CD4-positive, alpha-beta T cell (primary cell): Measurements from ENCODE around the gene CDC42EP4. TPM values are rescaled to one million over a fixed set of nuclear protein-coding genes. Genes with fewer than 3 reads are reported as not detected.

Experiments used
- ATAC-seq: fragments of 200-7000 bp; cut with Tn5 transposase; one replicate; pipeline ENCODE4 v1.10.0; 2022; ENCODE audit warnings: mild to moderate bottlenecking; ENCODE audit not compliant: poor library complexity
- CTCF ChIA-PET: fragments of 350-600 bp; sonication (Branson Sonifier 250); formaldehyde crosslinking; loops from one replicate; lab custom pipeline; 2021; ENCODE audit warnings: antibody characterized with exemption, inconsistent platforms; lab: Charles Lee
- POLR2A ChIA-PET: fragments of 350-600 bp; sonication (Branson Sonifier 250); formaldehyde crosslinking; loops from one replicate; lab custom pipeline; 2021; ENCODE audit warnings: antibody characterized with exemption, inconsistent platforms; lab: Charles Lee
- DNase-seq, 14 experiments: peaks; one replicate each; pipeline ENCODE4 v3.0.0-alpha.2; 2013 to 2020; ENCODE audit warnings: mixed read lengths in 2 of 14
- H3K27ac ChIP-seq, 2 donors: one replicate each; pipeline versions ENCODE4 v1.5.1 to v1.7.0; 2013; ENCODE audit warnings: low read length in 2 of 2, low read depth in 1 of 2, mild to moderate bottlenecking in 1 of 2
- H3K27me3 ChIP-seq, 2 experiments: 1 replicate in 1 of 2; 2 replicates in 1 of 2; pipeline versions ENCODE4 v1.6.1 to v1.7.0; 2013; ENCODE audit warnings: low read length in 2 of 2, control low read depth in 1 of 2, mild to moderate bottlenecking in 1 of 2, moderate library complexity in 1 of 2; ENCODE audit not compliant: insufficient read depth in 2 of 2, control insufficient read depth in 1 of 2
- H3K36me3 ChIP-seq: one replicate; pipeline ENCODE4 v1.6.1; 2013; ENCODE audit warnings: low read length, control low read depth; ENCODE audit not compliant: insufficient read depth
- H3K4me1 ChIP-seq: one replicate; pipeline ENCODE4 v1.6.1; 2013; ENCODE audit warnings: low read length, control low read depth; ENCODE audit not compliant: insufficient read depth
- H3K4me3 ChIP-seq: one replicate; pipeline ENCODE4 v1.5.1; 2013; ENCODE audit warnings: mild to moderate bottlenecking, low read length, moderate library complexity
- H3K9me3 ChIP-seq, 2 experiments: 1 replicate in 1 of 2; 2 replicates in 1 of 2; pipeline versions ENCODE4 v1.6.1 to v1.7.0; 2013; ENCODE audit warnings: low read length in 2 of 2, mild to moderate bottlenecking in 2 of 2, control low read depth in 1 of 2, moderate library complexity in 1 of 2; ENCODE audit not compliant: control insufficient read depth in 1 of 2, insufficient read depth in 1 of 2
- H3K27ac Mint-ChIP-seq: one replicate; pipeline ENCODE4 v1.8.0; 2020; ENCODE audit warnings: mixed read lengths
- H3K27me3 Mint-ChIP-seq: one replicate; pipeline ENCODE4 v1.8.0; 2021; ENCODE audit warnings: mixed read lengths
- H3K36me3 Mint-ChIP-seq: one replicate; pipeline ENCODE4 v1.8.0; 2021; ENCODE audit warnings: low read depth, mixed read lengths
- H3K4me1 Mint-ChIP-seq: one replicate; pipeline ENCODE4 v1.8.0; 2021; ENCODE audit warnings: low read depth, mixed read lengths
- H3K4me3 Mint-ChIP-seq: one replicate; pipeline ENCODE4 v1.8.0; 2020; ENCODE audit warnings: mild to moderate bottlenecking, mixed read lengths
- H3K9me3 Mint-ChIP-seq: one replicate; pipeline ENCODE4 v1.8.0; 2020; ENCODE audit warnings: mixed read lengths
- CTCF ChIP-seq: fragments of 200-600 bp; IDR thresholded peaks from one replicate; pipeline ENCODE4 v1.8.0; 2022; ENCODE audit warnings: antibody characterized with exemption, mild to moderate bottlenecking
- intact Hi-C, 2 experiments: fragments of 100-400 bp; cut with DNase I in 1 of 2; cut with micrococcal nuclease in 1 of 2; formaldehyde crosslinking; loops; one replicate each; pipeline versions ENCODE4 v1.15.1 to v1.9.0; 2023 to 2025; cut with DNase I, micrococcal nuclease
- total RNA-seq, 174 experiments: library from RNA in 2 of 174; stranded (reverse) in 2 of 174; gene quantifications; one replicate each; pipeline ENCODE4 v1.2.3 and lab custom pipeline; 2021 to 2026

CDC42EP4 gene
- total RNA-seq, 2 experiments from 2014 or later: 2.9 to 3.5 TPM

DNA sequence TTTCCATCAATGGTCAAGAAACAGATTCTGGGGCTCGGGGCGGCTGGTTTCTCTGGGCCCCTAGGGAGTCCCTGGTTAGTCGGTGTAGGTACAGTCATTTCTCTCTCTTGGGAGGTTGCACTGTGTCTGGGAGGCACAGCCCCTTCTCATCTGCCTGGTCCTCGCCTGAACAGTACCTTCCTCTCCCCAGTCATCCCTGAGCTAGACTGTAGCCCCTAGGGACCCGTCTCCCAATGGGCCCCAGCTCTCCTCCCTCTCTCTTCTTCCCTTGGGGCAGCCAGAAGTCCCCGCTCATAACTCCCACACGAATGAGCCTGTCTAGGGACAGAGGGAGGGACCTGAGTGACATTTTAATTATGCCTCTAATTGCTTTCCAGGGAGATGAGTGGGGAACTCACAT lies 29.9 kb downstream of the CDC42EP4 start:
- no peaks in the 10 kb centered on the region for H3K27me3 Mint-ChIP-seq
- Histone ChIP-seq H3K27me3 (peaks cover 0 to 2% of the 10 kb centered on the region in 2 experiments), H3K4me1 (no peaks in the 10 kb centered on the region), H3K27ac (no peak overlapping the region), H3K9me3 (no peaks in the 10 kb centered on the region), H3K36me3 (no peaks in the 10 kb centered on the region), H3K4me3 (no peak overlapping the region)
- H3K27ac Mint-ChIP-seq: no peak overlapping the region
- ChIA-PET POLR2A (no interaction called here), CTCF (no interaction called here)
- no peaks in the 10 kb centered on the region for H3K9me3 Mint-ChIP-seq
- DNase-seq: no peak
- no peaks in the 10 kb centered on the region for H3K4me1 Mint-ChIP-seq
- TF ChIP-seq CTCF: no peak
- no peaks in the 10 kb centered on the region for H3K36me3 Mint-ChIP-seq
- intact Hi-C loops: no loop called here
- no peak for ATAC-seq
- H3K4me3 Mint-ChIP-seq: no peak overlapping the region

DNA sequence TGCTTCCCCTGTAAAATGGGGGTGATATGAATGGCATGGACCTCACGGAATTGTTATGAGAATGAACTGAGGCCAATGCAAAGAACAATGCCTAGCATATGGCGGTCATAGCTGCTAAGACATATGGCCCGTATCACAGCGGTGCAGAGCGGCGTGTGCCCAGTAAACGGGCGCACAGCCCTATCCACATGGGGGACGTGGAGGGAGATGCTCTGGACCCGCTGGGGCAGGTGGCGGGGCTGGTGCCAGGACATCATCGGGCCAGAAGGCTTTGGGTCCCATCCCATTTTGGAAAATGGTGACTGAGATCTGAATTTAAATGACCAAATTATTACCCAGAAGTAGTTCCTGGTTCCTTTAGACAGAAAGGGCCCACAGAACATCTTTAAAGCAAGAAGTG lies 31.6 kb downstream of the CDC42EP4 start:
- intact Hi-C loops: no loop called here
- Histone ChIP-seq H3K27me3 (peaks cover 0 to 2% of the 10 kb centered on the region in 2 experiments), H3K27ac (no peak overlapping the region), H3K36me3 (no peaks in the 10 kb centered on the region), H3K4me1 (no peaks in the 10 kb centered on the region), H3K9me3 (no peaks in the 10 kb centered on the region), H3K4me3 (no peak overlapping the region)
- ATAC-seq (no peak), DNase-seq (no peak)
- no peak for TF ChIP-seq CTCF
- ChIA-PET CTCF (no interaction called here), POLR2A (no interaction called here)
- Mint-ChIP-seq H3K27ac (no peak overlapping the region), H3K9me3 (no peaks in the 10 kb centered on the region), H3K4me1 (no peaks in the 10 kb centered on the region), H3K27me3 (no peaks in the 10 kb centered on the region), H3K36me3 (no peaks in the 10 kb centered on the region), H3K4me3 (no peak overlapping the region)

- Mint-ChIP-seq H3K4me1 (no peaks in the 10 kb centered on the region), H3K27ac (no peak overlapping the region)
Observed at GRCh38 chr17:73279704-73280103, 32.1 kb downstream of the CDC42EP4 start.

More at GRCh38 chr17:73279704-73280103, 32.1 kb downstream of the CDC42EP4 start:
- no peak for DNase-seq
- Histone ChIP-seq H3K27ac (no peak overlapping the region), H3K4me1 (no peaks in the 10 kb centered on the region), H3K4me3 (no peak overlapping the region), H3K27me3 (peaks cover 0 to 2% of the 10 kb centered on the region in 2 experiments), H3K9me3 (no peaks in the 10 kb centered on the region), H3K36me3 (no peaks in the 10 kb centered on the region)
- Mint-ChIP-seq H3K4me3 (no peak overlapping the region), H3K27me3 (no peaks in the 10 kb centered on the region), H3K36me3 (no peaks in the 10 kb centered on the region), H3K9me3 (no peaks in the 10 kb centered on the region)
- ChIA-PET CTCF (no interaction called here), POLR2A (no interaction called here)
- ATAC-seq: no peak
- no peak for TF ChIP-seq CTCF
- intact Hi-C loops: no loop called here
